HG02763 (cell line): ENCODE measurements around the gene EPHB2.

Experiments used
- ATAC-seq: cut with Tn5 transposase; IDR thresholded peaks from one replicate; pipeline ENCODE4 v1.9.1; 2021; ENCODE audit warnings: mild to moderate bottlenecking, moderate library complexity; ENCODE audit not compliant: unreplicated experiment

EPHB2 gene

GRCh38 chr1:22907528-22907927 lies 196.9 kb downstream of the EPHB2 start:
- no peak for ATAC-seq

DNA sequence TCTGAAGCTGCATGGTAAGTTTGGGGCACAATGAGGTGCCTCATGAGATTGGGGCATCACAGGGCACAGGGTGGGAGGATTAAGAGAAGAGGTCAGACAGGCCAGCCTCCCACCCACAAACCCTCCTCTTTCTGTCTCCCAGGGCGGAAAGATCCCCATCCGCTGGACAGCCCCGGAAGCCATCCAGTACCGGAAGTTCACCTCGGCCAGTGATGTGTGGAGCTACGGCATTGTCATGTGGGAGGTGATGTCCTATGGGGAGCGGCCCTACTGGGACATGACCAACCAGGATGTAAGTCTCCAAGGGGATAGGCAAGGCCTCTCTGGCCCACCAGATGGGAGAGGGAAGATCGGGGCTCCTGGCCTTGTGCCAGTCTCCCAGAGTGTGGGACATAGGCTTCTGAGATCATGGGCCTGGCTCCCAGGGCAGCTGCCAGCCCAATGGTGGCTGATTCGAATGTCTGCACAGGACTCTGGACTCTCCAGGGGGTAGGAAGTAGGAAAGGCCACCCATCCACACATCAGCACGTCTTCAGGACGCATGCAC lies 198.3 kb downstream of the EPHB2 start:
- no peak for ATAC-seq

GRCh38 chr1:22910286-22910685 lies 199.6 kb downstream of the EPHB2 start:
- no peak for ATAC-seq

DNA sequence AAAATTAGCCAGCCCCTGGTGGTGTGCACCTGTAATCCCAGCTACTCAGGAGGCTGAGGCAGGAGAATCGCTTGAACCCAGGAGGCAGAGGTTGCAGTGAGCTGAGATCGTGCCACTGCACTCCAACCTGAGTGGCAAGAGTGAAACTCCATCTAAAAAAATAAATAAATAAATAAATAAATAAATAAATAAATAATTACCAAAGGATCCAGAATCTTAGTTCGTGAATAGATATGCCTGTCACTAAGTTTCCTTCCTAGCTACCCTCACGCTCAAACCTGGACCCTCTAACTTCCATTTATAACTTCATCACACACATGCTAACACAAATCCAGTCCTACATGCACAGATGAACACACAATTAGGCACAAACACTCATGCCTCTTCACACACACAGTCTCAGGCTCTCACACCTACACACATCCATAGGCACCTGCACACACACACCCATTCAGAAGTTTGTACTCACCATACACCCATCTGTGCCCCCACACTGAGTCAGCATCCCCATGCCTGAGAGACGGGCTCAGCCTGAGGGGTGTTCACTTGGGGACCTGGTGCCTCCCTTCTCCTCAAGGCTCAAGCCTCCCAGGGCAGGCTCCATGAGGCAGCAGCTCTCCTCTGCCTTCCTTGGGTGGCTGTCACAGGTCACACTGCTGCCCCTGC lies 200.5 kb downstream of the EPHB2 start:
- no peak for ATAC-seq

DNA sequence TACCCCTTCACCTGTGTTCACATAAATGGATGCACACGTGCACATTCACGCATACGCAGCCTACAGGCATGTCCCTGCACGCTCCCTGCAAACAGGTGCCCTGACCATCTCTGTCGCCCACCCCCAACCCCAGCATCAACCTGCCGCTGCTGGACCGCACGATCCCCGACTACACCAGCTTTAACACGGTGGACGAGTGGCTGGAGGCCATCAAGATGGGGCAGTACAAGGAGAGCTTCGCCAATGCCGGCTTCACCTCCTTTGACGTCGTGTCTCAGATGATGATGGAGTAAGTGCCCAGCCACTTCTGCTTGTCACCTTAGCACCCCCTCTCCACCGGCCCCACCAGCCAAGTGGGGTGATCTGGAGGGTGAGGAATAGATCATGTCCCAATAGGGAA lies 201.7 kb downstream of the EPHB2 start:
- no peak for ATAC-seq

DNA sequence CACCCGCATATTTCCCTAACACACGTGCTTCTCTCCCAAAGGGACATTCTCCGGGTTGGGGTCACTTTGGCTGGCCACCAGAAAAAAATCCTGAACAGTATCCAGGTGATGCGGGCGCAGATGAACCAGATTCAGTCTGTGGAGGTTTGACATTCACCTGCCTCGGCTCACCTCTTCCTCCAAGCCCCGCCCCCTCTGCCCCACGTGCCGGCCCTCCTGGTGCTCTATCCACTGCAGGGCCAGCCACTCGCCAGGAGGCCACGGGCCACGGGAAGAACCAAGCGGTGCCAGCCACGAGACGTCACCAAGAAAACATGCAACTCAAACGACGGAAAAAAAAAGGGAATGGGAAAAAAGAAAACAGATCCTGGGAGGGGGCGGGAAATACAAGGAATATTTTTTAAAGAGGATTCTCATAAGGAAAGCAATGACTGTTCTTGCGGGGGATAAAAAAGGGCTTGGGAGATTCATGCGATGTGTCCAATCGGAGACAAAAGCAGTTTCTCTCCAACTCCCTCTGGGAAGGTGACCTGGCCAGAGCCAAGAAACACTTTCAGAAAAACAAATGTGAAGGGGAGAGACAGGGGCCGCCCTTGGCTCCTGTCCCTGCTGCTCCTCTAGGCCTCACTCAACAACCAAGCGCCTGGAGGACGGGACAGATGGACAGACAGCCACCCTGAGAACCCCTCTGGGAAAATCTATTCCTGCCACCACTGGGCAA lies 202.9 kb downstream of the EPHB2 start:
- ATAC-seq, result no peak

GRCh38 chr1:22914156-22914555 lies 203.5 kb downstream of the EPHB2 start:
- ATAC-seq, result no peak

- no peak for ATAC-seq
These were observed 204.1 kb downstream of the EPHB2 start for GRCh38 chr1:22914633-22915217.

DNA sequence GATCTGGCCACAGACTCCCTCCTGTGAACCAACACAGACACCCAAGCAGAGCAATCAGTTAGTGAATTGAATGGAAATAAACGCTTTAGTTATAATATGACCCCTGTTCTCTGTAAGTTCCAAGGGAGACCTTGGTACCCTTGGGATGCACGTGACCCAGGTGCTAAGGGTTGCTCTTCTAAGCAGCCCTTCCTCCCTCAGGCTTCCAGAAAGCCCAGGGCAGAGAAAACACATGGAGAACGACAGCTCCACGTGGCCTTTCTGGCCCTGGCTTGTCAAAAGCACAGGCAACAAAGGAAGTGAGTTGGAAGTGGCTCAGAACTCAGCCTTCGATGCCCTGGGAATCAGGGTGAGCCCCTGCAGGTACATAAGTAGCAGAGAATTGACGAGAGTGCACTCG lies 204.6 kb downstream of the EPHB2 start:
- ATAC-seq, result no peak

GRCh38 chr1:22915816-22916470 lies 205.3 kb downstream of the EPHB2 start:
- no peak for ATAC-seq

DNA sequence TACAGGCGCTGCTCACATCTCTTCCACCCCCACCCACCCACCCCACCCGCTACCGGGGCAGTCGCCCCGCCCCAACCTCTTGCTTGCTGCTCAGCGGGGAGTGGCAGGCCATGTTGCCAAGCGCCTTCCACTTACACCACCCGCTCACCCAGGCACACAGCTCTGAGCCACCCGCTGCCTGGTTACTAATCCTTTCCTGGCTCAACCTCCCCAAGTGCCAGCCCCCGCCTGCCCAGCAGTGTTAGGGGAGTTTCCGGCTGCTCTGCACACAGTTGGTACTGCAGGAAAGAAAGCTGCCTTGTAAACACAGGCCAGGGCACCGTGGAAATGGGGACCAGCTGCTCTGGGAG lies 205.8 kb downstream of the EPHB2 start:
- no peak for ATAC-seq

DNA sequence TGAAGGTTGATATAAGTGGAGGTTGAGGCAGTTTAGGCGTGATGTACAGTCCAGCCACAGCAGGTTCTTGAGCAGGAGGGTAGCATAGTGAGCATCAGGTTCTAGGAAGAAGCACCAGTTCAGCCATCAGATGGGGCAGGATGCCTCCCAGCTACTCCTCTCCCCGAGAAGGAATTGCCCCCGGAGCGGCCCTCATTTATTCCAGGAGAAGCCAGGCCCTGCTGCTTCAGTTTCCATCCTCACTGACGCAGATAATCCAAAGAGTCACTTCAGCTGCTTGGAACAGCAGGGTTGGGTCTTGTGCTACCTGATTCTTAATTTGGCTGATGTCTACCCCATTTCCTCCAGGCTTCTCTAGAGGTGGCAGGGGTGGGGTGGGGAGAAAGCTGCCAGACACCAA lies 207.3 kb downstream of the EPHB2 start:
- no peak for ATAC-seq

- ATAC-seq, result no peak
These were observed 208.0 kb downstream of the EPHB2 start for GRCh38 chr1:22918644-22919043.

GRCh38 chr1:22919341-22920025 lies 208.8 kb downstream of the EPHB2 start:
- no peak for ATAC-seq

DNA sequence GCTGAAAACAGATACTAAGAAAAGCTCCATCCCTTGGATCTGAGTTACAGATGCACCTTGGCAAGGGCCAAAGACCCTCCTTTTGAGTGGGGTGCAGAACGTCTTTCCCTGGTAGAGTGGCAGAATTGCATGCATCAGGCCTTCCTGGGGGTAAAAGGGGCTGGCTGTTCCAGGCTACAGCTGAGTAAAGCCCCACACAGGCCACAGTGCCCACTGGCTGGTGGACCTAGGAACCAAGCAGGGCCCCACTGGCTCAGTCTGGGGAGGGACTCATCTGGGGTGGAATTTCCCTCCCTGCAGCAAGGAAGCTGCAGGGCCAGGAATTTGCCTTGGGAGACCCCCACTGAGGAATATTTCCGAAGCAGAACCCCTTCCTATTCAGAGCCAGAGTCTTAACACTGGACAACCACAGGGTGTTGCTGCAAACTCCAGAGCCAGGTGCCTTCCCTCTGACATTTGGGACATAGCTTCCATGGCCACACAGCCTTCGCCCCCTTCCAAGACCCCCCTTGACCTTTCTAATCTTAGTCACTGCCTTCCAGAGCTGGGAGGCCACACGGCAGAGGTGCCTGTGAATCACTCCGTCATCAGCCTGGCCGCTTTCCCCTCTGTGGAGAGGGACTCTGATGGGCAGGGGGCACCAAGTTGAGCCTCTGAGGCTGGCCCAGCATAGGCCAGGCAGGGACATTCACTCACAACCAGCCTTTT lies 209.5 kb downstream of the EPHB2 start:
- no peak for ATAC-seq

DNA sequence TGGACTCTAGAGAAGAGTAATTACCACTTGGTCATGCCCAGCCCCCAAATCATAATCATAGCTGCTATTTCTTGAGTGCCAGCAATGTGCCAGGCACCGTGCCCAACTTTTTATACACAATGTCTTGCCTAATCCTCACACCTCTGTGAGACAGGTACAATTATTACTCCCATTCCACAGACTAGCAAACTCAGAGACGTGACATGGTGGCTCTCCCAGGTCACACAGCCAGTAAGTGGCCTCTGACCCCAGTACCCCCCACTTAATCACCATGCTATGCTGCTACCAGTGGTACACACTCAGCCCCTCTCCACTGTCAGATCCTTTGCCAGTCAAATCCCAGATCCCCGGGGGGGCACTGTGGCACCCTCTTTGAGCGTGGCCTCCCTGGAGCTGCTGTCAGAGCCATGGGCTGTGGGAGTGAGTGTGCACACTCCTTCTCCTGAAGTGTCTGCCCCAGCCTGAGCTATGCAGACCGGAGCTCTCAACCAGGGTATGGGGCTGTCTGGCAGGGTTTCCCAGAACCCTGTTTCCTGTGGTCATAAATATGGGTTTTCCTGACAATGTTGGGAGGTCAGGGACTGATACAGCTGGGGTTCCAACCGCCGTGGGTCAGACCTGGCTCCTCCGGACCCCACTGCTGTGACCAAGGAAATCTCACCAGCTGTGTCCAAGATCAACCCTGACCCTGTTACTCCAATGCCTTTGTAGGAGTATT lies 210.3 kb downstream of the EPHB2 start:
- no peak for ATAC-seq

DNA sequence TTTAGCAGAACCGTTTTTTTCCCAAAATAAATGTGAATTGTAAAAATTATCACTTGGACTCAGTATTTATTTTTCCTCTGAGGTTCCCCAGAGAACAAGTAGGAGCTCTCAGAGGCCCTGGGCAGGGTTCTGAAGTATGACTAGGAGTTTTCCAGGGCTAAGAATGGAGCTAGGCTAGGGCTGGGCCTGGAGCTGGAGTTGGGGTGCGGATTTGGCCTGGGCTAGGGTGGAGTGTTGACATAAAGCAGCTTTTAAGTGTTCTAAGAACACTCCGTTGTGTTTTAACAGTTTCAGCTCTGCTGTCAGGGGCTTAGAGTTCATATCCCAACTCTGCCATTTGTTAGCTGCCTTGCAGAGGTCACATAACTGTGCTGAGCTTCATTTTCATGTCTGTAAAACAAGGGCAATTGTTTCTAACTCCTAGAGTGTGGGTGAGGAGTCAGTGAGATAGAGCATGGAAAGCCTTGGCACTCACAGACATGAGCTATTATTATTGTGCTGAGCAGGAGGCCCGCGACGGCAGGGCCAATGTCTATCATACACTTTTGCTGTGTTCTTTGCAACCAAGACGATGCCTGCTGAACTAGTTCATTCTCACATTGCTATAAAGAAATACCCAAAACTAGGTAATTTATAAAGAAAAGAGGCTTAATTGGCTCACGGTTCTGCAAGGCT lies 210.9 kb downstream of the EPHB2 start:
- ATAC-seq, result no peak

- no peak for ATAC-seq
These were observed 212.0 kb downstream of the EPHB2 start for GRCh38 chr1:22922640-22923039.

GRCh38 chr1:22925111-22925510 lies 214.5 kb downstream of the EPHB2 start:
- no peak for ATAC-seq
